DND-41 (cell line): ENCODE data around the gene MSI2.

ENCODE experiments used
- ATAC-seq: fragments of 200-7000 bp; cut with Tn5 transposase; 3 replicates; pipeline ENCODE4 v1.9.1; 2021; ENCODE audit warnings: low read depth; ENCODE audit not compliant: insufficient read depth
- DNase-seq: peaks from one replicate; pipeline ENCODE4 v3.0.0-alpha.2; 2020
- H2AFZ ChIP-seq: 2 replicates; pipeline ENCODE4 v1.6.0; 2012; ENCODE audit warnings: low read depth, low read length
- H3K27ac ChIP-seq: 2 replicates; pipeline ENCODE4 v1.5.1; 2012; ENCODE audit warnings: low read length, inconsistent platforms
- H3K27me3 ChIP-seq: fragments of 200-600 bp; sonication (generic); 2 replicates; pipeline ENCODE4 v1.6.0; 2012; ENCODE audit warnings: low read length, mild to moderate bottlenecking, inconsistent platforms; ENCODE audit not compliant: insufficient read depth, poor library complexity
- H3K36me3 ChIP-seq: 2 replicates; pipeline ENCODE4 v1.5.1; 2012; ENCODE audit warnings: low read length, inconsistent platforms; ENCODE audit not compliant: insufficient read depth
- H3K4me1 ChIP-seq: 2 replicates; pipeline ENCODE4 v1.5.1; 2012; ENCODE audit warnings: mild to moderate bottlenecking, low read length; ENCODE audit not compliant: insufficient read depth
- H3K4me2 ChIP-seq: 2 replicates; pipeline ENCODE4 v1.6.0; 2012; ENCODE audit warnings: mild to moderate bottlenecking, moderate library complexity, low read length, inconsistent platforms; ENCODE audit not compliant: insufficient read depth
- H3K4me3 ChIP-seq, 2 experiments: fragments of 200-600 bp in 1 of 2; shearing (Covaris generic) in 1 of 2; 2 replicates each; pipeline ENCODE4 v1.5.1; 2012 to 2016; ENCODE audit warnings: inconsistent platforms in 2 of 2, low read length in 2 of 2, mild to moderate bottlenecking in 2 of 2, low read depth in 1 of 2, moderate library complexity in 1 of 2
- H3K79me2 ChIP-seq: 2 replicates; pipeline ENCODE4 v1.6.0; 2012; ENCODE audit warnings: low read length, inconsistent platforms; ENCODE audit not compliant: insufficient read depth
- H3K9ac ChIP-seq: 2 replicates; pipeline ENCODE4 v1.6.0; 2012; ENCODE audit warnings: low read depth, mild to moderate bottlenecking, inconsistent platforms, low read length, moderate library complexity
- H3K9me3 ChIP-seq: 2 replicates; pipeline ENCODE4 v1.5.1; 2012; ENCODE audit warnings: low read length, moderate library complexity, mild to moderate bottlenecking, inconsistent platforms; ENCODE audit not compliant: insufficient read depth, severe bottlenecking
- H4K20me1 ChIP-seq: 2 replicates; pipeline ENCODE4 v1.6.0; 2012; ENCODE audit warnings: low read length; ENCODE audit not compliant: insufficient read depth
- CTCF ChIP-seq: IDR thresholded peaks from 2 replicates; pipeline ENCODE4 v1.5.1; 2012; ENCODE audit warnings: borderline replicate concordance, low read length, moderate library complexity, mild to moderate bottlenecking; ENCODE audit not compliant: poor library complexity, severe bottlenecking; ENCODE audit errors: extremely low read depth
- EZH2 ChIP-seq: IDR thresholded peaks from 3 replicates; pipeline ENCODE4 v1.6.1; 2012; ENCODE audit warnings: borderline replicate concordance, low read depth, mild to moderate bottlenecking, moderate library complexity, low read length, inconsistent platforms; ENCODE audit not compliant: severe bottlenecking

MSI2 gene

DNA sequence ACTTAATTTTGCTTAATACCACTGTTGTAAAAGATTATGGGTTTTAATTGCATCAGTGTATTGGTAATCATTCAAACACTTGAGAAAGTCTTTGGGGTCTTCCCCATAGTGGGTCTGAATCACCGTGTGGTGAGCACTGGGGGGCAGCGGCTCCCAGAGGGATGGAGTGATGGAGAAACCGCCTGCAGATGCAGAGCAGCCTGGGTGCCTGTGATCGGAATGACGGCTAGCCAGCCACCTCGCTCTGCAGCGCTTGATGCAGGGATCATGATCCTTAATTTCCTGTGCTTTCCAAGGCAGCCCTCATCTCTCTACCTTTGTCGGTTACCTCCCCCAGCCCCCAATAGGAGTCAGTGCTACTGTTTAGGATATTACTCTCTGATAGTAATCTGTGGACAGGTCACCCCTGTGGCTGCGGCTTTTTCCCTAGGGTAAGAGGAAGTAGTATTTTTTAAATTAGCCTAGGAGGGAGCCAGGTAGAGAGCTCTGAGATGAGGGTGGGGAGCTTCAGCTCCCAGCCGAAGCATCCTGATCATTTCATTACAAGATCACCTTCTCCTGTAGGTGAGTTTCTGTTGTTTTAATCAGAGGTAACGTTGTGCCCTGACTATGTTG lies 135.6 kb downstream of the MSI2 start:
- Histone ChIP-seq H3K4me3 (no peak overlapping the region), H4K20me1 (peaks cover 69% of the 10 kb centered on the region), H3K9me3 (no peaks in the 10 kb centered on the region), H2AFZ (no peak overlapping the region), H3K27me3 (no peaks in the 10 kb centered on the region), H3K79me2 (peaks cover 100% of the 10 kb centered on the region), H3K36me3 (peaks cover 90% of the 10 kb centered on the region), H3K4me2 (no peak overlapping the region), H3K27ac (no peak overlapping the region; the same call in 1 of the 2 replicates), H3K9ac (no peak overlapping the region), H3K4me1 (peaks cover 33% of the 10 kb centered on the region)
- TF ChIP-seq EZH2 (no peak), CTCF (no peak)
- DNase-seq (no peak), ATAC-seq (no peak)

DNA sequence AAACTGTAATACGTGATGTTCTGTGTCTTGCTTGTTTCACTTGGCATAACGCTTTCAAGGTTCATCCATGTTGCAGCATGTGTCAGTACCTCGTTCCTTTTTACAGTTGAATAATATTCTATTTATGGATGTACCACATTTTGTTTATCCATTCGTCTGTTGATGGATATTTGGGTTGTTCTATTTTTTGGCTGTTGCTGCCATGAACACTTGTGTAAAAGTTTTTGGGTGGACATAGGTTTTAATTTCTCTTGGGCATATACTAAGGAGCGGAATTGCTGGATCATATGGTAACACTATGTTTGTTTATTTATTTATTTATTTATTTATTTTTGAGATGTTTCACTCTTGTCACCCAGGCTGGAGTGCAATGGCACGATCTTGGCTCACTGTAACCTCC lies 137.0 kb downstream of the MSI2 start:
- Histone ChIP-seq H3K4me1 (peaks cover 46% of the 10 kb centered on the region), H2AFZ (no peak overlapping the region), H3K79me2 (peaks cover 100% of the 10 kb centered on the region), H3K4me2 (no peak overlapping the region), H3K4me3 (no peak overlapping the region), H3K9ac (no peak overlapping the region), H4K20me1 (peaks cover 70% of the 10 kb centered on the region), H3K9me3 (no peaks in the 10 kb centered on the region), H3K27ac (no peak overlapping the region), H3K27me3 (no peaks in the 10 kb centered on the region), H3K36me3 (peaks cover 87% of the 10 kb centered on the region)
- ATAC-seq (no peak), DNase-seq (no peak)
- no peak for TF ChIP-seq CTCF
- no peak for TF ChIP-seq EZH2

DNA sequence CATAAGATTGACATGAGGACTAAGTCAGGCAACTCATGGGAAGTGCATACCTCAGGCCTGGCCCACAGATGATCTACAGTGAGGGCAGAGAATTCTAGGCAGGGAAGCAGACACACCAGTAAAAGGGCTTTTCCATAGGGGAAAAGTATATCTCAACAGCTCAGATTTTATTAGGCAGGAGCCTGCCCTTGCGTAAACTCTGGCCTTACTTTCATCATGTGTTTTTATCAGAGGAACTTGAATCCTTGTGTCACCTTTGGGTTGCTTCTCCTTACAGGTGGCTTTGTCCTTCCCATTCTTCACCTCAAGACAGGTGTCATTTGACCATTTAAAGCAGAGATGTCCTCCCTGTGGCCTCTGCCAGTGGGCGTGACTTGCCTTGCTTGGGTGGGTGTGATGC lies 138.1 kb downstream of the MSI2 start:
- H3K36me3 ChIP-seq, result peaks cover 91% of the 10 kb centered on the region
- no peak overlapping the region for H3K9ac ChIP-seq
- peaks cover 65% of the 10 kb centered on the region for H4K20me1 ChIP-seq
- ATAC-seq (no peak), DNase-seq (no peak)
- H2AFZ ChIP-seq, result no peak overlapping the region
- no peaks in the 10 kb centered on the region for H3K27me3 ChIP-seq
- peaks cover 100% of the 10 kb centered on the region for H3K79me2 ChIP-seq
- H3K4me3 ChIP-seq, result no peak overlapping the region
- TF ChIP-seq CTCF, result no peak
- no peak for TF ChIP-seq EZH2
- H3K27ac ChIP-seq, result peak overlapping the region; percentile 64
- H3K4me2 ChIP-seq, result no peak overlapping the region
- no peaks in the 10 kb centered on the region for H3K9me3 ChIP-seq
- H3K4me1 ChIP-seq, result peaks cover 50% of the 10 kb centered on the region
